H1 (cell line): ENCODE measurements around the gene FHIT. TPM values are rescaled to one million over a fixed set of nuclear protein-coding genes. Genes with fewer than 3 reads are reported as not detected.
A peak's percentile ranks its signal among the peaks of the same experiment; 100 is the strongest.

ENCODE experiments used
- CTCF ChIA-PET: fragments of 300-600 bp; sonication (Branson Sonifier 250); formaldehyde crosslinking; loops from one replicate; lab custom pipeline; 2021; ENCODE audit not compliant: partially characterized antibody; lab: Charles Lee
- POLR2A ChIA-PET: fragments of 300-600 bp; sonication (Branson Sonifier 250); formaldehyde crosslinking; loops from one replicate; lab custom pipeline; 2021; ENCODE audit warnings: inconsistent platforms; ENCODE audit not compliant: partially characterized antibody; lab: Charles Lee
- DNase-seq, 2 experiments: peaks; one replicate each; pipeline versions ENCODE4 v3.0.0 to v3.0.0-alpha.2; 2010 to 2022; ENCODE audit warnings: low spot score in 2 of 2, low read depth in 1 of 2, mixed read lengths in 1 of 2
- FAIRE-seq: peaks from 2 replicates; lab custom pipeline; 2011; peaks lifted over from hg19 to GRCh38; lab: Jason Lieb, UNC
- H2AFZ ChIP-seq: 2 replicates; pipeline ENCODE4 v1.8.1; 2012; ENCODE audit warnings: low read length, inconsistent platforms
- H2AK5ac ChIP-seq: 2 replicates; pipeline ENCODE4 v1.6.1; 2013; ENCODE audit warnings: low read depth, low read length
- H2BK120ac ChIP-seq: replicated peaks from 2 replicates; pipeline ENCODE3; 2013; ENCODE audit warnings: low read depth, low read length, inconsistent platforms
- H2BK12ac ChIP-seq: 2 replicates; pipeline ENCODE4 v1.6.1; 2013; ENCODE audit warnings: low read depth, low read length
- H2BK15ac ChIP-seq: 2 replicates; pipeline ENCODE4 v1.6.1; 2013; ENCODE audit warnings: low read length
- H2BK20ac ChIP-seq: 2 replicates; pipeline ENCODE4 v1.6.1; 2013; ENCODE audit warnings: low read length
- H2BK5ac ChIP-seq: 2 replicates; pipeline ENCODE4 v1.6.1; 2013; ENCODE audit warnings: low read depth, low read length
- H3K14ac ChIP-seq: 2 replicates; pipeline ENCODE4 v1.6.1; 2013; ENCODE audit warnings: inconsistent platforms; ENCODE audit not compliant: insufficient read length
- H3K18ac ChIP-seq: 2 replicates; pipeline ENCODE4 v1.6.1; 2013; ENCODE audit warnings: low read length; ENCODE audit errors: extremely low read depth
- H3K23ac ChIP-seq: 2 replicates; pipeline ENCODE4 v1.6.1; 2013; ENCODE audit warnings: inconsistent platforms; ENCODE audit not compliant: insufficient read length
- H3K23me2 ChIP-seq: 2 replicates; pipeline ENCODE4 v1.6.1; 2013; ENCODE audit warnings: low read depth, low read length
- H3K27ac ChIP-seq: 2 replicates; pipeline ENCODE4 v1.6.1; 2011; ENCODE audit warnings: low read depth, low read length, inconsistent platforms
- H3K27me3 ChIP-seq, 4 experiments: replicated peaks in 1 of 4; 1 replicate in 1 of 4; 2 replicates in 3 of 4; pipeline versions ENCODE4 v1.6.1 to v1.8.1; 2011 to 2013; ENCODE audit warnings: low read length in 3 of 4, mild to moderate bottlenecking in 3 of 4, inconsistent platforms in 2 of 4, mixed read lengths in 2 of 4, moderate library complexity in 1 of 4; ENCODE audit not compliant: control insufficient read depth in 3 of 4, insufficient read depth in 3 of 4; ENCODE audit errors: extremely low read depth in 1 of 4
- H3K36me3 ChIP-seq, 4 experiments: 2 replicates each; pipeline versions ENCODE4 v1.6.1 to v1.8.1; 2011 to 2013; ENCODE audit warnings: mild to moderate bottlenecking in 4 of 4, low read length in 3 of 4, moderate library complexity in 2 of 4, control low read depth in 1 of 4, inconsistent platforms in 1 of 4; ENCODE audit not compliant: insufficient read depth in 4 of 4, control insufficient read depth in 2 of 4
- H3K4ac ChIP-seq: replicated peaks from 2 replicates; pipeline ENCODE3; 2013; ENCODE audit warnings: low read length, low read depth, mixed read lengths, inconsistent platforms; ENCODE audit not compliant: insufficient read length
- H3K4me1 ChIP-seq, 4 experiments: replicated peaks in 1 of 4; 1 replicate in 1 of 4; 2 replicates in 3 of 4; pipeline versions ENCODE4 v1.6.1 to v1.8.1; 2011 to 2013; ENCODE audit warnings: low read length in 3 of 4, inconsistent platforms in 2 of 4, mixed read lengths in 1 of 4; ENCODE audit not compliant: insufficient read depth in 4 of 4, control insufficient read depth in 3 of 4
- H3K4me2 ChIP-seq, 2 experiments: 2 replicates each; pipeline versions ENCODE4 v1.6.1 to v1.8.1; 2011 to 2013; ENCODE audit warnings: low read depth in 2 of 2, low read length in 2 of 2, control low read depth in 1 of 2, inconsistent platforms in 1 of 2, mild to moderate bottlenecking in 1 of 2; ENCODE audit not compliant: insufficient read depth in 1 of 2
- H3K4me3 ChIP-seq, 4 experiments: fragments of 200-600, 300-600 bp in 1 of 4; sonication (generic), shearing (Covaris generic), sonication (Bioruptor Twin) in 1 of 4; 2 replicates each; pipeline versions ENCODE4 v1.5.1 to v1.8.1; 2011 to 2016; ENCODE audit warnings: low read length in 4 of 4, low read depth in 3 of 4, control low read depth in 2 of 4, inconsistent platforms in 2 of 4, mild to moderate bottlenecking in 2 of 4, mixed read lengths in 1 of 4, moderate library complexity in 1 of 4; ENCODE audit not compliant: insufficient read depth in 2 of 4; ENCODE audit errors: extremely low read depth in 1 of 4
- H3K56ac ChIP-seq: replicated peaks from 2 replicates; pipeline ENCODE3; 2013; ENCODE audit warnings: low read depth, mild to moderate bottlenecking, mixed read lengths, low read length, inconsistent platforms; ENCODE audit not compliant: insufficient read length
- H3K79me1 ChIP-seq: 2 replicates; pipeline ENCODE4 v1.6.1; 2013; ENCODE audit warnings: low read depth, low read length, control low read depth
- H3K79me2 ChIP-seq, 2 experiments: 2 replicates each; pipeline versions ENCODE4 v1.6.1 to v1.8.1; 2012 to 2013; ENCODE audit warnings: low read length in 2 of 2, mild to moderate bottlenecking in 2 of 2, inconsistent platforms in 1 of 2; ENCODE audit not compliant: insufficient read depth in 2 of 2, control insufficient read depth in 1 of 2
- H3K9ac ChIP-seq, 4 experiments: replicated peaks in 1 of 4; 1 replicate in 1 of 4; 2 replicates in 3 of 4; pipeline versions ENCODE4 v1.6.1 to v1.8.1; 2011 to 2013; ENCODE audit warnings: low read depth in 3 of 4, low read length in 3 of 4, control low read depth in 2 of 4, mild to moderate bottlenecking in 2 of 4, moderate library complexity in 2 of 4, inconsistent platforms in 1 of 4; ENCODE audit errors: extremely low read depth in 1 of 4
- H3K9me3 ChIP-seq, 2 experiments: 2 replicates each; pipeline versions ENCODE4 v1.6.1 to v1.8.1; 2012 to 2013; ENCODE audit warnings: mild to moderate bottlenecking in 2 of 2, moderate library complexity in 2 of 2, control low read depth in 1 of 2, inconsistent platforms in 1 of 2, low read depth in 1 of 2, low read length in 1 of 2, mixed read lengths in 1 of 2; ENCODE audit not compliant: insufficient read depth in 2 of 2
- H4K20me1 ChIP-seq, 2 experiments: replicated peaks in 1 of 2; 2 replicates each; pipeline versions ENCODE3 to v1.8.1; 2011 to 2013; ENCODE audit warnings: inconsistent platforms in 2 of 2, low read length in 2 of 2, mild to moderate bottlenecking in 1 of 2; ENCODE audit not compliant: insufficient read depth in 2 of 2, control insufficient read depth in 1 of 2
- H4K5ac ChIP-seq: 2 replicates; pipeline ENCODE4 v1.6.1; 2013; ENCODE audit warnings: low read length, low read depth, mixed read lengths, inconsistent platforms; ENCODE audit not compliant: insufficient read length
- H4K8ac ChIP-seq: 2 replicates; pipeline ENCODE4 v1.8.0; 2013; ENCODE audit warnings: mild to moderate bottlenecking, moderate library complexity, low read length, inconsistent platforms; ENCODE audit not compliant: insufficient read depth; ENCODE audit errors: extremely low read depth
- H4K91ac ChIP-seq: replicated peaks from 2 replicates; pipeline ENCODE3; 2013; ENCODE audit warnings: low read length, mixed read lengths, inconsistent platforms; ENCODE audit not compliant: insufficient read length
- CBX5 ChIP-seq: fragments of 300-800, 300-1000 bp; sonication (generic); IDR thresholded peaks from 2 replicates; pipeline ENCODE4 v1.7.1; 2016; ENCODE audit warnings: antibody characterized with exemption, low read length, low read depth
- HDAC6 ChIP-seq: IDR thresholded peaks from one replicate; pipeline ENCODE4 v1.7.1; 2012; ENCODE audit warnings: low read depth, mild to moderate bottlenecking, inconsistent platforms, low read length, moderate library complexity
- JUN ChIP-seq: IDR thresholded peaks from 2 replicates; pipeline ENCODE4 v1.6.1; 2011; ENCODE audit warnings: low read depth, mild to moderate bottlenecking, improper control_type of control experiment, low read length
- KDM5A ChIP-seq: fragments of 200-600 bp; IDR thresholded peaks from 2 replicates; pipeline ENCODE4 v1.7.1; 2012; ENCODE audit warnings: mild to moderate bottlenecking, low read length, inconsistent platforms, mixed read lengths
- NRF1 ChIP-seq: IDR thresholded peaks from 2 replicates; pipeline ENCODE4 v1.6.1; 2011; ENCODE audit warnings: mild to moderate bottlenecking, low read depth, low read length, improper control_type of control experiment
- POLR2AphosphoS5 ChIP-seq: IDR thresholded peaks from 2 replicates; pipeline ENCODE4 v1.6.1; 2011; ENCODE audit warnings: low read depth, low read length
- RXRA ChIP-seq: IDR thresholded peaks from 2 replicates; pipeline ENCODE4 v1.6.1; 2011; ENCODE audit warnings: low read depth, mild to moderate bottlenecking, low read length, moderate library complexity; ENCODE audit not compliant: insufficient read depth
- SP4 ChIP-seq: IDR thresholded peaks from 2 replicates; pipeline ENCODE4 v1.6.1; 2012; ENCODE audit warnings: low read length, inconsistent platforms
- TEAD4 ChIP-seq: IDR thresholded peaks from 2 replicates; pipeline ENCODE4 v1.6.1; 2012; ENCODE audit warnings: low read depth, low read length, inconsistent platforms, mixed read lengths
- WGBS, 2 experiments: shearing (Covaris generic) in 1 of 2; methylation state at CpG; one replicate each; pipeline versions ENCODE4 v1.1.6 to v1.1.7; 2013 to 2015; ENCODE audit warnings: low lambda C conversion rate in 2 of 2, mixed read lengths in 2 of 2, inconsistent platforms in 1 of 2, low coverage in 1 of 2, missing lambda C conversion rate in 1 of 2; ENCODE audit not compliant: insufficient replicate concordance in 2 of 2, insufficient coverage in 1 of 2, insufficient read length in 1 of 2; ENCODE audit errors: extremely low coverage in 1 of 2, missing lambda C conversion rate in 1 of 2; 5-methylcytosine and 5-hydroxymethylcytosine counted together
- polyA plus RNA-seq, 7 experiments: library from polyadenylated mRNA; depleted of rRNA in 3 of 7; stranded (reverse) in 5 of 7; unstranded in 2 of 7; fragments of >200 nt in 5 of 7; fragments of 200-250 nt in 2 of 7; gene quantifications; 1 replicate in 5 of 7; 2 replicates in 1 of 7; 4 replicates in 1 of 7; pipeline versions ENCODE4 v1.2.1 to v1.2.3, GENCODE V29; 2011 to 2013; ENCODE audit warnings: missing spikeins in 2 of 7, mixed read lengths in 2 of 7
- total RNA-seq: library from RNA; stranded (reverse); fragmentation: NEBNext Ultra II Directional; extraction: Animal tissue kit (Norgen Biotek cat#: 25700); gene quantifications from 2 replicates; pipeline ENCODE4 v1.2.1, GENCODE V29; 2021
- TF ChIP-seq, protein P1 (sequence below): IDR thresholded peaks from 2 replicates; pipeline ENCODE4 v1.6.1; 2012; ENCODE audit warnings: low read length, inconsistent platforms
- TF ChIP-seq, protein P2 (sequence below): IDR thresholded peaks from 2 replicates; pipeline ENCODE4 v1.6.1; 2012; ENCODE audit warnings: inconsistent platforms

The FHIT gene
- total and polyA plus RNA-seq, 2 of the 8 experiments (the other 6 are each of a cell fraction or from before 2014, with no cell fraction given) = 1.2 to 3.2 TPM

DNA sequence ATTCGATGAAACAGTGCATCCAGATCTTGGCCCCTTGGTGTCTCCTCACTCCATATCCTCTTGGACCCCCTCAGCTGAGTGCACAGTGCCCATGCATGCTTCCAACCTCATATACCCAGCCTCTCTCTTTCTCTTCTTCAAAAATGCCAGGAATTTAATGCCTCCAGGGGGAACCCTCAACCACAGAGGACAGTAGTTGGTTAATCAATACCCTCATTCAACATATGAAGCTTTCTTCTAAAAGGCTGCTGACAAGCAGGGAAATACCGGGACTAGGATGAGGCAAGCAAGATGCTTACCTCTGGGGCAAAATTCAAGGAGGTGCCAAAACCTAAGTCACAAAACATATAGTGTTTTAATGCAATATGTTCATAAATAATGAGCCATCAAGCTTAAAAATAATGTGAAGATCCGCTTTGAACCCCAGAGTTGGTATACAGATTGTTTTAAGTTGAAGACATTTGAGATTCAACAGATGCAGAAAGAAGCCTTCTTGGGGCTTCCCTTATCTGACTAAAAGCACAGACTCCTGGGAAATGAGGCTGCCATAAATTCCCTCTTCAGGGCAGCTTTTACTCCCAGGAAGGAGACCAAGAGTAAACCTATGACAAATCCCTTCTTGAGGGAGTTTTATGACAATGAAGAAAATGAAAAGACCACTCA, 48.2 kb upstream of the FHIT start:
- Histone ChIP-seq H2AK5ac (no peak overlapping the region), H3K14ac (no peak overlapping the region), H2BK120ac (no peak overlapping the region), H2BK5ac (no peak overlapping the region), H3K56ac (no peak overlapping the region), H2BK20ac (no peak overlapping the region), H2BK12ac (no peak overlapping the region), H4K5ac (no peak overlapping the region), H3K27ac (no peak overlapping the region), H3K18ac (no peak overlapping the region), H3K36me3 (no peaks in the 10 kb centered on the region), H3K79me1 (no peaks in the 10 kb centered on the region), H2BK15ac (no peak overlapping the region; the same call in 1 of the 2 replicates), H3K9ac (no peak overlapping the region), H3K9me3 (no peaks in the 10 kb centered on the region), H3K4ac (no peak overlapping the region), H4K8ac (no peak overlapping the region), H3K4me2 (no peak overlapping the region; a peak in 1 of 4 replicates), H4K91ac (no peak overlapping the region), H3K4me1 (peaks cover 0 to 8% (median 3%) of the 10 kb centered on the region in 4 experiments; a peak in 3 of 7 replicates), H3K4me3 (no peak overlapping the region), H4K20me1 (no peaks in the 10 kb centered on the region), H3K27me3 (no peaks in the 10 kb centered on the region), H2AFZ (no peak overlapping the region), H3K79me2 (no peaks in the 10 kb centered on the region), H3K23ac (no peak overlapping the region), H3K23me2 (no peaks in the 10 kb centered on the region)
- ChIA-PET CTCF (interaction anchor here (1.2 to 1.4 kb wide), 3 partner anchors 17 to 71 kb away, joined by 3 to 4 read pairs (median 4); no protein-coding TSS in a partner anchor), POLR2A (interaction anchor here (0.6 to 0.8 kb wide), 3 partner anchors 21 to 1914 kb away, joined by 3 read pairs; no protein-coding TSS in a partner anchor)
- DNase-seq (peak in 1 of 2 experiments; percentile 2), FAIRE-seq (peak; percentile 48)
- 76% methylated on average over 3 of the region's 3 CpGs; no CpG with 5 or more reads in 1 of the 2 experiments for WGBS, 2 experiments
- no peak for TF ChIP-seq KDM5A
- TF ChIP-seq SP4 = no peak
- TF ChIP-seq, protein P1, sequence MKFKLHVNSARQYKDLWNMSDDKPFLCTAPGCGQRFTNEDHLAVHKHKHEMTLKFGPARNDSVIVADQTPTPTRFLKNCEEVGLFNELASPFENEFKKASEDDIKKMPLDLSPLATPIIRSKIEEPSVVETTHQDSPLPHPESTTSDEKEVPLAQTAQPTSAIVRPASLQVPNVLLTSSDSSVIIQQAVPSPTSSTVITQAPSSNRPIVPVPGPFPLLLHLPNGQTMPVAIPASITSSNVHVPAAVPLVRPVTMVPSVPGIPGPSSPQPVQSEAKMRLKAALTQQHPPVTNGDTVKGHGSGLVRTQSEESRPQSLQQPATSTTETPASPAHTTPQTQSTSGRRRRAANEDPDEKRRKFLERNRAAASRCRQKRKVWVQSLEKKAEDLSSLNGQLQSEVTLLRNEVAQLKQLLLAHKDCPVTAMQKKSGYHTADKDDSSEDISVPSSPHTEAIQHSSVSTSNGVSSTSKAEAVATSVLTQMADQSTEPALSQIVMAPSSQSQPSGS = no peak
- TF ChIP-seq NRF1 = no peak
- no peak for TF ChIP-seq POLR2AphosphoS5
- TF ChIP-seq CBX5 = no peak
- peak; percentile 72; the same call in 1 of the 2 replicates for TF ChIP-seq TEAD4
- TF ChIP-seq RXRA = no peak
- TF ChIP-seq JUN = no peak
- no peak for TF ChIP-seq HDAC6
- TF ChIP-seq, protein P2, sequence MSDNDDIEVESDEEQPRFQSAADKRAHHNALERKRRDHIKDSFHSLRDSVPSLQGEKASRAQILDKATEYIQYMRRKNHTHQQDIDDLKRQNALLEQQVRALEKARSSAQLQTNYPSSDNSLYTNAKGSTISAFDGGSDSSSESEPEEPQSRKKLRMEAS = no peak
